Measurements from ENCODE around the gene CASP2.
"Not testable (repeated sequence)": the region's sequence is repeated elsewhere in the genome, so short reads cannot be mapped to it uniquely, and the experiment has no call there.

Gene CASP2

GRCh38 chr7:143265017-143265693 is 23.0 kb upstream of the CASP2 start:
- no peak for DNase-seq

- DNase-seq, result no peak
These were observed 18.9 kb upstream of the CASP2 start for GRCh38 chr7:143269251-143269650.

GRCh38 chr7:143271240-143271639 is 16.9 kb upstream of the CASP2 start:
- no peak for DNase-seq

DNA sequence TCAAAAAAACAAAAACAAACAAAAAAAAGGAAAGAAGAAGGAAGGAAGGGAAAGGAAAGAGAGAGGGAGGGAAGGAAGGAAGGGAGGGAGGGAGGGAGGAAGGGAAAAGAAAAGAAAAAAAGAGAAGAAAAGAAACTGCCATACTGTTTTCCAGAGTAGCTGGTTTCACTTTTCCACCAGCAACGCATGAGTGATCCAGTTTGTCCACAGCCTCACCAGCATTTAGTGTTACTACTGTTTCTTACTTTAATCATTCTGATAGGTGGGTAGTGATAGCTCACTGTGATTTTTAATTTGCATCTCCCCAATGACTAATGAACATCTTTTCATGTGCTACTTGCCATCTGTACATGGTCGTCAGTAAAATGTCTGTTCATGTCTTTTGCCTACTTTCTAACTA is 15.3 kb upstream of the CASP2 start:
- DNase-seq, result no peak

DNA sequence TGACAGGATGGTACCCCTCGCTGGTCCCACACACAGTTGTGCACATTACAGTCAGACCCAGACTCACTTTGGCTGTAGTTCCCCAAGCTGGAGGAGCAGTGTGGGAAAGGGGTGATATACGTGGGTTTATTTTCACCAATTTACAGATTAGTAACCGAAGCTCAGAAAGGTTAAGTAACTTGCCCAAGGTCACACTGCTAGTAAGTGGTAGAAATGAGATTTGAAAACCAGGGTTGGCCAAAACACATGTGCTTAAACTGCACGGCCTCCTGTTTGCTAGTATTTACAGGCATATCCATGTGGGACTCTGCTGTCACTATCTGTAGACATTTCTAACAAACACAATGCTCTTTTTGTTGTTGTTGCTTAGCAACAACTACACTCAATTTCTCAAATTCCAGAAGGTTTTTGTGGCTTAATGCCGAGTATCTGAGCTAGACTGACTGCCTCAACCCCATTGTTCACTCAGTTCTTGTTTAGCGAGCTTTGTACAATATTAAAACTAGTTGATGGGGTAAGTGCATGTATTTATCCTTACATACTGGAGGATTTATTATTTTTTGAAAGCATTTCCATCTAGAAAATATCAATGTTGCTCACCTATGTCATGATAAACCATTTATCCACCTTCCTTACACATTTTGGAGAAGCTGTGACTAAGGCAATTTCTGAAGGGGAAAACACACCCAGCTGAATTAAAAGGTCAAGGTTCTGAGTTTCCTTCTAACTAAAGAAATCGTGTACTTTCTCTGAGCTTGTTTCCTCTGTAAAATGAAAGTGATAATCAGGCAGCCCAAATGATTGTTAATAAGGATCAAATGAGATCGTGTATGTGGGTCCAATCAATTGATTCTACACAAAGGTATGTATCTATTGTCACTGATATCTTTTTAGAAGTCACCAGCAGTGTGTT is 8.7 kb upstream of the CASP2 start:
- DNase-seq, result peak; percentile 70

DNA sequence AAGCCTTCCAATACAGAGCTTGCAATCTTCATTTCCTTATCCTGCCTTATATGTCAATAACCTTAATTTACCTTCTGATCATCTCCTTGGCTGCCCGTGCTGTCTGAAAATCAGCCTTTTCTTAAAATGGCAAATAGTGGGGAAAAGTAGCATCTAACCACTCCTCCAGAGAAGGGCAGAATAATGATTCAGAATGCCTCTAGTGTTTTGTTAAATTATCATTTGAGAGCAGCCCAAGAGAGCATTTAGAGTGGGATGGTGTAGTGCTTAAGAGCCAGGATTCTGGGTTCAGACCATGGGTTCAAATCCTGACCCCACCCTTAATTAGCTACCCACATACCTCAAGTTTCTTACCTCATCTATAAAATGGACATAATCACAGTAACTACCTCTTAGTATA is 8.0 kb upstream of the CASP2 start:
- DNase-seq, result no peak

DNA sequence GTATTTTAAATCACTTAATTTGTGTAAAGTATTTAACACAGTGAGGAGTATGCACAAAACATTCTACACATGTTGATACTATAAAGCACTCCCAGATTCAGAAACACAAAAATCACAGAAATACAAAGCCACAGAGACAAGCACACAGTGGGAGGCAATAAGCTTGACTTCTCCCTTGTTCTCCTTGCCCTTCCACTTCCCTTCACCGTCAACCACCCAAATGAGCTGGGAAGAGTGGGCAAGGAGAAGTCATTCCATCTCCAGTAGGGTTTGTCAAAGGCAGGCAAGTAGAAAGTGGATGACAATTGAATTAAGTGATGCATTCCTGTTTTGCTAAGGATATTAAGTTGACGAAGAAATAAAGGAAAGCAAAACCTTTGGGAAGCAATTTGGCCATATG is 7.6 kb upstream of the CASP2 start:
- DNase-seq, result no peak

- DNase-seq, result no peak
These were observed 6.6 kb upstream of the CASP2 start for GRCh38 chr7:143281529-143281928.

- DNase-seq, result no peak
These were observed 6.0 kb upstream of the CASP2 start for GRCh38 chr7:143282124-143282523.

GRCh38 chr7:143283381-143283780 is 4.8 kb upstream of the CASP2 start:
- no peak for DNase-seq

DNA sequence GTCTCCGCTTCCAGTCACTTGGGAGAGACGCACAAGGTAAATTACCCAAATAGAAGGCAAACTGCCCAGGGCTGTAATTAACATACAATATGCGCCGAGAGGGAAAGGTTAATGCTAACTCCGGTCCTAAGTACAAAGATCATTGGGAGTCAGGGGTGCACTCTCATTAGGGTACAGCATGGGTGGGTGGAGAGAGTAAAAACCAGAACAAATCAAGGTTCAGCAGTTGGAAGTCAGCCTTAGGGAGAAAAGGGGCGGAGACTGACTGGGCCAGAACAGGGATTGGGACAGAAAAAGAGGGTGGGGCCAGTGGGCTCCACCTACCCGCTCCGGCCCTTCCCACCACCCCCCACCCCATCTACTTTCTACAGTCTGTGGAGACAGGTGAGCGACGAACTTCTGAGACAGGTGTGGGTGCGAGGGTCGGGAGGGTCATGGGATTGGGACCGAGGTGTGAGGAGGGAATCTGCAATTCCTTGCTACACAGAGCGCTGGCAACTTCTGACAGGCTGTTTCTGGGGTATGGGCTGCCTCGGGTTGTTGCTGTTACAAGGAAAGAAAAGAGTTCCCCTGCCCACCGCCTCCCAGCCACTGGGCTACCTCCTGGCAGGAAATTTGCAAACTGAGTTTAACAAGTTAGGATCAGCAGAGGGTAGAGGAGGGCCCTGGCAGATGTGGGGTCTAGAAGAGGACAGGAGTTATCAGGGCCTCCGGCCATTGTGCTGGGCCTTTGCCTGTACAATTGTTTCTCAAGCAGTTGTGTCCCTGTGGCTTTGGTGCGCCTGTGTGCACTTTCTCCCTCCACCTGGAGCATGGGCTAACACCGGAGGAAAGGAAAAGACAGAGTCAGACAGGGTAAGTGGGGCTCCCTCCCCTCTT is 3.3 kb upstream of the CASP2 start, which contains the start of gene TMEM139:
Gene TMEM139 (plus strand): TSS at position 368 of the 879 bp plus-strand sequence. CDS start 1,000 bp downstream, outside the sequence.
- DNase-seq, result no peak

- no peak for DNase-seq
These were observed 2.7 kb upstream of the CASP2 start for GRCh38 chr7:143285470-143285778.

DNA sequence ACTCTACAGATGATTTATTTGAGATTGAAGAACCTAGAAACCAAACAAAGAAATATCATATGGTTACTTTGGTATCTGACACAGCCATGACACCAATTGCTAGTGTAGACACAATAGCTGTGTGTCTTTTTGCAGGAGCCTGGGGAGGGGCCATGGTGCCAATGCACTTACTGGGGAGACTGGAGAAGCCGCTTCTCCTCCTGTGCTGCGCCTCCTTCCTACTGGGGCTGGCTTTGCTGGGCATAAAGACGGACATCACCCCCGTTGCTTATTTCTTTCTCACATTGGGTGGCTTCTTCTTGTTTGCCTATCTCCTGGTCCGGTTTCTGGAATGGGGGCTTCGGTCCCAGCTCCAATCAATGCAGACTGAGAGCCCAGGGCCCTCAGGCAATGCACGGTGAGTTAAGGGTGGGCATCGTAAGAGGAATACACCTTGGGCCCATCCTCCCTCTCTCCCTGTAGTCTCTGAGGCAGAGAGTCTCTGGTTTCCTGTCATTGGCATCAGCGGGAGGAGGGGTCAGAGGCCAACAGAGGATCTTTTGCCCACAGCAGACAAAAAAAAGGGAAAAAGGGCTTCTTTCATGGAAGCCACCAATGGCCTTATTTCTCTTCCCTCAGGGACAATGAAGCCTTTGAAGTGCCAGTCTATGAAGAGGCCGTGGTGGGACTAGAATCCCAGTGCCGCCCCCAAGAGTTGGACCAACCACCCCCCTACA is 2.2 kb upstream of the CASP2 start:
- DNase-seq, result no peak

GRCh38 chr7:143286522-143286890 is 1.6 kb upstream of the CASP2 start:
- DNase-seq, result no peak

DNA sequence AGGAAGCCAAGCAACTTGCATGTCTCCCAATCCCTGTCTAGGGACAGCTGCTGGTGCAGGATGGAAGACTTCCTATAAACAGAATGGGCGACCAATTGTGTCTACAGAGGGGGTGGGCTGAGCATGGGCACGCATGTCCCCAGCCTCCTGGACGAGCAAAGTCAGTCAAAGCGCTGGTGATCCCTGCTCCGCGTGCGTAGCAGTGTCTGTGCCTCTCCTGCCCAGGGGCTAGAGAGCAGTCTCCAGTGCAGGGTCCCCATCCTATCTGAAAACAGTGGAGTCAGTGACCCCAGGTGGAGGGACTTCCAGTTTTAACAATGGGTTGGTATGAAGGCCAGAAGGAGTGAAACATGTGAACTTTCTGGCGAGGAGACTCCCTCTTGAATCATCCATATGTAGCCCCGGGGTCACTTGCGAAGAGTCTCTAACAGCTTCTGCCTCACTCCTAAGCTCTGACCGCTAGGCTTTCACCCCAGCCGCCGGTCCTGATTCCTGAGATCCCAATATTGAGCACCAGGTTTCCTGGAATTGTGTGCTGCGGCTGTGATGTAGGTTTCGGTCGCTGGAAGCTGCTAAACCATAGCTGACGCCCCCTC is 714 bp upstream of the CASP2 start:
- no peak for DNase-seq

DNA sequence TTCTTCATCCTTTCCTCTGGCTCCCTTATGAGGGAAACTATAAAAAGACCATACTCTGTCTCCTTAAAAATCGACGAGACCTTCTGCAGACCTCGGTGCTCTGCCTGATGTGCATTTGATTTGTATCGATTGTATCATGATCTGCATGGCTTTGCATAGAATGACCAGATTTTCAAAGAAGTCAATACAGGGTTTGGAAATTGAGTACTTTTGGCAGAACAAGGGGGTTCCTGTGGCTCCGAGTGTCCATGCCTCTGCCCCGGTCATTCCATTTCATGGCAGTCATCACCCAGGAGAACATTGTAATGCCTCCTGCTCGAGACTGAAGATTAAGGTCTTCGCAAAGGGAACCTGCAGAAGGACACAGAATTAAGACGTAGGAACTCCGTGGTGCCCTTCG is 685 bp downstream of the CASP2 start:
- DNase-seq, result no peak

- no peak for DNase-seq
These were observed 1.3 kb downstream of the CASP2 start for GRCh38 chr7:143289421-143289820.

GRCh38 chr7:143289888-143290287 is 1.7 kb downstream of the CASP2 start:
- DNase-seq, result not testable (repeated sequence)

- no peak for DNase-seq
These were observed 2.1 kb downstream of the CASP2 start for GRCh38 chr7:143290293-143290692.

- no peak for DNase-seq
These were observed 4.7 kb downstream of the CASP2 start for GRCh38 chr7:143292876-143293275.

- DNase-seq, result peak; percentile 84
These were observed 7.7 kb downstream of the CASP2 start for GRCh38 chr7:143295870-143296269.

- peak; percentile 25 for DNase-seq
These were observed 8.5 kb downstream of the CASP2 start for GRCh38 chr7:143296686-143297085.

All from fibroblast of skin of scalp (primary cell).